ENCODE results near the gene KTN1.

DNA sequence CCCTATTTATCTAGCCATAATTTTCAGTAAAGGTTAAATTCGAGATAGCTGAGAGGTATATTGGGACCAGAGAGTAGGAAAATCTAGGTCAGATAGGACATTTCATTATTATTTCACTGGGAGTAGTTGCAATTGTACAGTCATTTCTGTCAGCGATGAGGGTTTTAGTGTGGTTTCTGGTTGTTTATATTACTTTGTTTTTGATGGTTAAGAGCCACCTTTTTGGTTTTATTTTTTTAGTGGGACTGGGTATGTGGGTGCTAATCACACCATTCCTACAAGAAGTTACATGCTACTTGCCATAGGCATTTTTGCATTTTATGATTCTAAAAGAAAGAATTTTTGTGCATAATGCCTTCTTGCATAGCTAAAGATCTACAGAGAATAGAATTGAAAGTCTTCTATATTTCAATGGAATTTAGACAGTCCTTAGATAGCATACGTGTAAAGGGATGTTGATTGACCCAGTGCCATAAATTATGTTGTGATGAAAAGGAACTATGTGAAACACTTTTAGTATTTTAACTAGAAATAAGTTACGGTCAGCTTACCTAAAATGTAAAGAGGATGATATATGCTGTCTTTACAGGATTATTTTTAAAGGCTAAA, 85.2 kb downstream of the KTN1 start:
- no peak for TF ChIP-seq POLR2AphosphoS5 (IDR thresholded peaks at IDR 0.05; ENCODE audit: borderline replicate concordance, low read depth, low read length)
- TF ChIP-seq EZH2 (IDR thresholded peaks at IDR 0.05) = no peak
- no peak for TF ChIP-seq FOXP2 (optimal IDR thresholded peaks at IDR 0.05; ENCODE audit: control extremely low read depth, extremely low read length, insufficient read depth)
